SK-N-SH (cell line): ENCODE data around the gene NCAPH2. TPM values are rescaled to one million over a fixed set of nuclear protein-coding genes. Genes with fewer than 3 reads are reported as not detected.
"Not testable (repeated sequence)": the region's sequence is repeated elsewhere in the genome, so short reads cannot be mapped to it uniquely, and the experiment has no call there.

ENCODE experiments used
- CTCF ChIA-PET: fragments of 300-600, 350-600 bp; formaldehyde crosslinking; extraction: SDS; loops from one replicate; lab custom pipeline; 2021; lab: Yijun Ruan, JAX
- POLR2A ChIA-PET: fragments of 350-600 bp; sonication (Branson Sonifier 250); formaldehyde crosslinking; extraction: SDS; loops from one replicate; lab custom pipeline; 2020; ENCODE audit warnings: antibody characterized with exemption, inconsistent platforms; lab: Yijun Ruan, JAX
- DNase-seq: peaks from one replicate; pipeline ENCODE4 v3.0.0; 2012
- H2AFZ ChIP-seq: fragments of 200-600 bp; sonication (generic); 2 replicates; pipeline ENCODE4 v1.8.1; 2016; ENCODE audit warnings: antibody characterized with exemption, mild to moderate bottlenecking, low read depth
- H3F3A ChIP-seq: fragments of 200-600 bp; sonication (generic); replicated peaks from 2 replicates; pipeline ENCODE3; 2016; ENCODE audit warnings: antibody characterized with exemption, mild to moderate bottlenecking; ENCODE audit not compliant: insufficient read depth
- H3K27ac ChIP-seq, 2 experiments: fragments of 200-500 bp in 1 of 2; fragments of 200-600 bp in 1 of 2; sonication (Bioruptor generic) in 1 of 2; sonication (generic), shearing (Covaris generic) in 1 of 2; 2 replicates each; pipeline versions ENCODE4 v1.5.1 to v1.6.1; 2014 to 2016; ENCODE audit warnings: low read depth in 2 of 2, inconsistent platforms in 1 of 2, low read length in 1 of 2, mild to moderate bottlenecking in 1 of 2, mixed read lengths in 1 of 2
- H3K27me3 ChIP-seq: fragments of 200-600 bp; sonication (generic), shearing (Covaris generic); 2 replicates; pipeline ENCODE4 v1.6.1; 2016; ENCODE audit warnings: mixed run types; ENCODE audit not compliant: insufficient read depth
- H3K36me3 ChIP-seq, 2 experiments: fragments of 200-500 bp in 1 of 2; fragments of 200-600 bp in 1 of 2; sonication (Bioruptor generic) in 1 of 2; sonication (generic) in 1 of 2; replicated peaks in 1 of 2; 2 replicates each; pipeline versions ENCODE3 to v1.5.1; 2014 to 2016; ENCODE audit warnings: low read length in 1 of 2, mild to moderate bottlenecking in 1 of 2; ENCODE audit not compliant: insufficient read depth in 2 of 2, control insufficient read depth in 1 of 2
- H3K4me1 ChIP-seq, 2 experiments: fragments of 200-500 bp in 1 of 2; fragments of 200-600 bp in 1 of 2; sonication (Bioruptor generic) in 1 of 2; sonication (generic), shearing (Covaris generic) in 1 of 2; 2 replicates each; pipeline versions ENCODE4 v1.5.1 to v1.6.1; 2014 to 2016; ENCODE audit warnings: low read depth in 1 of 2, low read length in 1 of 2, mixed run types in 1 of 2; ENCODE audit not compliant: insufficient read depth in 2 of 2, control insufficient read depth in 1 of 2
- H3K4me2 ChIP-seq: fragments of 200-600 bp; sonication (generic), shearing (Covaris generic); 2 replicates; pipeline ENCODE4 v1.6.1; 2017; ENCODE audit warnings: mixed run types
- H3K4me3 ChIP-seq, 2 experiments: fragments of 200-500 bp in 1 of 2; fragments of 200-600 bp in 1 of 2; sonication (Bioruptor generic) in 1 of 2; sonication (generic), shearing (Covaris generic) in 1 of 2; 2 replicates each; pipeline versions ENCODE4 v1.5.1 to v1.8.1; 2014 to 2016; ENCODE audit warnings: low read depth in 2 of 2, inconsistent platforms in 1 of 2, low read length in 1 of 2, mild to moderate bottlenecking in 1 of 2, mixed read lengths in 1 of 2, moderate library complexity in 1 of 2
- H3K79me2 ChIP-seq: fragments of 200-600 bp; sonication (generic); 2 replicates; pipeline ENCODE4 v1.8.1; 2017; ENCODE audit warnings: mild to moderate bottlenecking; ENCODE audit not compliant: insufficient read depth
- H3K9ac ChIP-seq: fragments of 200-600 bp; sonication (generic); 2 replicates; pipeline ENCODE4 v1.6.1; 2017; ENCODE audit warnings: mixed run types
- H3K9me2 ChIP-seq: fragments of 200-600 bp; sonication (generic); 2 replicates; pipeline ENCODE4 v1.6.1; 2017; ENCODE audit warnings: mixed run types
- H3K9me3 ChIP-seq: fragments of 200-600 bp; sonication (generic); 2 replicates; pipeline ENCODE4 v1.6.1; 2017; ENCODE audit warnings: mixed run types, mild to moderate bottlenecking, moderate library complexity
- H4K20me1 ChIP-seq: fragments of 200-600 bp; sonication (generic); 2 replicates; pipeline ENCODE4 v1.6.1; 2017; ENCODE audit warnings: mild to moderate bottlenecking, mixed run types; ENCODE audit not compliant: insufficient read depth
- ELF1 ChIP-seq: IDR thresholded peaks from 2 replicates; pipeline ENCODE4 v1.4.0; 2012
- FOXM1 ChIP-seq: IDR thresholded peaks from 2 replicates; pipeline ENCODE4 v1.4.0; 2012; ENCODE audit warnings: low read depth, mild to moderate bottlenecking
- GABPA ChIP-seq: IDR thresholded peaks from 2 replicates; pipeline ENCODE4 v1.4.0; 2012; ENCODE audit warnings: low read depth, mild to moderate bottlenecking
- JUND ChIP-seq: IDR thresholded peaks from 2 replicates; pipeline ENCODE4 v1.4.0; 2012
- NFIC ChIP-seq: IDR thresholded peaks from 2 replicates; pipeline ENCODE4 v1.4.0; 2012; ENCODE audit warnings: borderline replicate concordance
- WGBS: methylation state at CpG from one replicate; pipeline ENCODE4 v1.1.6; 2017; ENCODE audit warnings: low lambda C conversion rate; 5-methylcytosine and 5-hydroxymethylcytosine counted together
- polyA plus RNA-seq, 3 experiments: library from polyadenylated mRNA; depleted of rRNA; stranded (reverse); fragments of >200 nt; gene quantifications; 2 replicates each; pipeline ENCODE4 v1.2.3, GENCODE V29; 2012
- TF ChIP-seq, protein P1 (sequence below): IDR thresholded peaks from 2 replicates; pipeline ENCODE4 v1.4.0; 2012; ENCODE audit warnings: low read depth
- TF ChIP-seq, protein P2 (sequence below): IDR thresholded peaks from 2 replicates; pipeline ENCODE4 v1.4.0; 2012; ENCODE audit warnings: low read depth, borderline replicate concordance
- TF ChIP-seq, protein P3 (sequence below): IDR thresholded peaks from 2 replicates; pipeline ENCODE4 v1.4.0; 2012; ENCODE audit warnings: low read depth, borderline replicate concordance

Gene NCAPH2
- polyA plus RNA-seq, 1 of the 3 experiments (the other 2 are of a cell fraction): 22.4 TPM

DNA sequence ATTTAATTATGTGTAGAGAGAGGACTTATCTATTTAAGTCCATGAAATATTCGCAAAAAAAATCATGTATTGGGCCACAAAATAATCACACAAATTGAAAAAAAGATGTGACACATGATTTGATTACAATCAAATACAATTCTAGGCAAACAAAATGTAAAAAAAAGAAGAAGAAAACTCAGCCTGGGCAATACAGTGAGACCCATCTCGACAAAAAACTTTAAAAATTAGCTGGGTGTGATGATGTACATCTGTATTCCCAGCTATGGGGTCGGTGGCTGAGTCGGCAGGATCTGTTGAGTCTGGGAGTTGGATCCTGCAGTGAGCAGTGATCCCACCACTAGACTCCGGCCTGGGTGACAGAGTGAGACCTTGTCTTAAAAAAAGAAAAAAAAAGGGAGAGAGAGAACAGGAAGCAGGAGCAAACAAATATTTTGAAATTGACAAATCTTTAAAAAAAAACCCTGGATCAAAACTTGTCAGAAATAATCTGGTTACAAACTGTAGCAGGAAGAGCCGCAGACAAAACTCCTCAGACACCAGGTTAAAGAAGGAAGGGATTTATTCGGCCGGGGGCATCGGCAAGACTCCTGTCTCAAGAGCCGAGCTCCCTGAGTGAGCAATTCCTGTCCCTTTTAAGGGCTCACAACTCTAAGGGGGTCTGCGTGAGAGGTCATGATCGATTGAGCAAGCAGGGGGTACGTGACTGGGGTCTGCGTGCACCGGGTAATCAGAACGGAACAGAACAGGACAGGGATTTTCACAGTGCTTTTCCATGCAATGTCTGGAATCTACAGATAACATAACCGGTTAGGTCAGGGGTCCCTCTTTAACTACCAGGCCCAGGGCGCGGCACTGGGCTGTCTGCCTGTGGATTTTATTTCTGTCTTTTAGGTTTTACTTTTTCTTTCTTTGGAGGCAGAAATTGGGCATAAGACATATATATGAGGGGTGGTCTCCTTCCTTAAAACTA, 25.1 kb downstream of the NCAPH2 start:
- POLR2A ChIA-PET: interaction anchor here (1.0 to 1.2 kb wide), 2 partner anchors 23 to 30 kb away, joined by 3 to 8 read pairs; partner anchors contain the start of gene SYCE3
- no peak overlapping the region for H3K4me2 ChIP-seq
- TF ChIP-seq, protein P1, sequence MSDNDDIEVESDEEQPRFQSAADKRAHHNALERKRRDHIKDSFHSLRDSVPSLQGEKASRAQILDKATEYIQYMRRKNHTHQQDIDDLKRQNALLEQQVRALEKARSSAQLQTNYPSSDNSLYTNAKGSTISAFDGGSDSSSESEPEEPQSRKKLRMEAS: no peak
- H3K36me3 ChIP-seq: no peaks in the 10 kb centered on the region
- H3K9ac ChIP-seq: no peak overlapping the region
- H3K27ac ChIP-seq: no peak overlapping the region
- no peaks in the 10 kb centered on the region for H3K79me2 ChIP-seq
- no peak for DNase-seq
- no peak overlapping the region; a peak in 1 of 4 replicates for H3K4me3 ChIP-seq
- H2AFZ ChIP-seq: no peak overlapping the region
- no peaks in the 10 kb centered on the region for H3K27me3 ChIP-seq
- CTCF ChIA-PET: interaction anchor here (1.5 kb wide), 1 partner anchor 30 kb away, joined by 12 read pairs; the partner anchor contains the start of gene SYCE3
- 93% methylated on average over 19 of the region's 19 CpGs for WGBS
- no peaks in the 10 kb centered on the region for H3K9me2 ChIP-seq
- peaks cover 6% of the 10 kb centered on the region for H3F3A ChIP-seq
- no peaks in the 10 kb centered on the region for H4K20me1 ChIP-seq
- no peaks in the 10 kb centered on the region for H3K9me3 ChIP-seq
- peaks cover 0 to 9% of the 10 kb centered on the region in 2 experiments; a peak in 1 of 4 replicates for H3K4me1 ChIP-seq

DNA sequence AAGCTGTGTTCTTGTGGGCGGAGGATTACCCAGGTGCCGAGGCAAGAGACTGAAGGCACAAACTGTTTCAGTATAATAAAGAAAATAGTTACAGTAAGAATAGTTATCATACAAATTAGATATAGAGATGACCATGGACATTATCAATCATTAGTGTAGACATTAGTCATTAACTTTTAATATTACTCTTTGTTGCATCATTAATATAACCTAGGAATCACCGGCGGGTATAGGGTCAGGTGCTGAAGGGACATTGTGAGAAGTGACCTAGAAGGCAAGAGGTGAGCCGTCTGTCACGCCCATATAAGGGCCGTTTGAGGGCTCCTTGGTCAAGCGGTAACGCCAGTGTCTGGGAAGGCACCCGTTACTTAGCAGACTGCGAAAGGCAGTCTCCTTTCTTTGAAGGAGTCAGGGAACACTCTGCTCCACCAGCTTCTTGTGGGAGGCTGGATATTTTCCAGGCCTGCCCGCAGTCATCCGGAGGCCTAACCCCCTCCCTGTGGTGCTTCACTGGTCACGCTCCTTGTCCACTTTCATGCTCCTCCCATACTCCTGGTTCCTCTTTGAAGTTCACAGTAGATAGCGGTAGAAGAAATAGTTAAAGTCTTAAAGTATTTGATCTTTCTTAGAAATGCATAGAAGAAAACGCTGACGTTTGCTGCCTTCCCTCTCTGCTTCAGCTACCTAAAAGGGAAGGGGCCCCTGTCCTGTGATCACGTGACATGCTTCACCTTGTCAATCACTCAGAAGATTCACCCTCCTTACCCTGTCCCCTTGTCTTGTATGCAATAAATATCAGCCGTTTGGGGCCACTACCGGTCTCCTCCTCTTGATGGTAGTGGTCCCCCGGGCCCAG, 26.1 kb downstream of the NCAPH2 start:
- H3K79me2 ChIP-seq, H3F3A ChIP-seq, POLR2A ChIA-PET, H3K9me3 ChIP-seq, H3K4me3 ChIP-seq, H2AFZ ChIP-seq, H3K27ac ChIP-seq, DNase-seq, H3K36me3 ChIP-seq, H3K9me2 ChIP-seq, H3K9ac ChIP-seq, H3K4me2 ChIP-seq, H3K4me1 ChIP-seq, H3K27me3 ChIP-seq, H4K20me1 ChIP-seq: not testable (repeated sequence)
- WGBS: 89% methylated on average over 21 of the region's 21 CpGs
- CTCF ChIA-PET: interaction anchor here (1.5 to 2.6 kb wide), 3 partner anchors 8 to 29 kb away, joined by 4 to 14 read pairs (median 8); partner anchors contain the start of genes KLHDC7B, SCO2 and SYCE3

DNA sequence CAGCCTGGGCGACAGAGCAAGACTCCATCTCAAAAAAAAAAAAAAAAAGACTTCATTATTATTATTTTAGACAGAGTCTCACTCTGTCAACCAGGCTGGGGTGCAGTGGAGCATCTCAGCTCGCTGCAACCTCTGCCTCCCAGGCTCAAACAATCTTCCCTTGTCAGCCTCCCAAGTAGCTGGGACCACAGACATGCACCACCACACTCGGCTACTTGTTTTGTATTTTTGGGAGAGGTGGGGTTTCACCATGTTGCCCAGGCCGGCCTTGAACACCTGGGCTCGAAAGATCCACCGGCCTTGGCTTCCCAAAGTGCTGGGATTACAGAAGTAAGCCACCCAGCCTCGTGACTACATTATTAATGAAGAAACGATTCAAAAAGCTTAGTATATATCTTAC, 27.1 kb downstream of the NCAPH2 start:
- POLR2A ChIA-PET: no interaction called here
- WGBS: 83% methylated on average over 8 of the region's 8 CpGs
- TF ChIP-seq NFIC (no peak), FOXM1 (no peak), ELF1 (no peak), JUND (no peak), GABPA (no peak)
- TF ChIP-seq, protein P2, sequence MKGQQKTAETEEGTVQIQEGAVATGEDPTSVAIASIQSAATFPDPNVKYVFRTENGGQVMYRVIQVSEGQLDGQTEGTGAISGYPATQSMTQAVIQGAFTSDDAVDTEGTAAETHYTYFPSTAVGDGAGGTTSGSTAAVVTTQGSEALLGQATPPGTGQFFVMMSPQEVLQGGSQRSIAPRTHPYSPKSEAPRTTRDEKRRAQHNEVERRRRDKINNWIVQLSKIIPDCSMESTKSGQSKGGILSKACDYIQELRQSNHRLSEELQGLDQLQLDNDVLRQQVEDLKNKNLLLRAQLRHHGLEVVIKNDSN: no peak
- TF ChIP-seq, protein P3, sequence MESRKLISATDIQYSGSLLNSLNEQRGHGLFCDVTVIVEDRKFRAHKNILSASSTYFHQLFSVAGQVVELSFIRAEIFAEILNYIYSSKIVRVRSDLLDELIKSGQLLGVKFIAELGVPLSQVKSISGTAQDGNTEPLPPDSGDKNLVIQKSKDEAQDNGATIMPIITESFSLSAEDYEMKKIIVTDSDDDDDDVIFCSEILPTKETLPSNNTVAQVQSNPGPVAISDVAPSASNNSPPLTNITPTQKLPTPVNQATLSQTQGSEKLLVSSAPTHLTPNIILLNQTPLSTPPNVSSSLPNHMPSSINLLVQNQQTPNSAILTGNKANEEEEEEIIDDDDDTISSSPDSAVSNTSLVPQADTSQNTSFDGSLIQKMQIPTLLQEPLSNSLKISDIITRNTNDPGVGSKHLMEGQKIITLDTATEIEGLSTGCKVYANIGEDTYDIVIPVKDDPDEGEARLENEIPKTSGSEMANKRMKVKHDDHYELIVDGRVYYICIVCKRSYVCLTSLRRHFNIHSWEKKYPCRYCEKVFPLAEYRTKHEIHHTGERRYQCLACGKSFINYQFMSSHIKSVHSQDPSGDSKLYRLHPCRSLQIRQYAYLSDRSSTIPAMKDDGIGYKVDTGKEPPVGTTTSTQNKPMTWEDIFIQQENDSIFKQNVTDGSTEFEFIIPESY: no peak

More for the DNA sequence above, 27.1 kb downstream of the NCAPH2 start:
- Histone ChIP-seq H3K9me2 (no peaks in the 10 kb centered on the region), H3K36me3 (no peaks in the 10 kb centered on the region), H3K4me3 (no peak overlapping the region), H3K79me2 (no peaks in the 10 kb centered on the region), H4K20me1 (no peaks in the 10 kb centered on the region), H3K27ac (no peak overlapping the region), H2AFZ (no peak overlapping the region), H3K27me3 (no peaks in the 10 kb centered on the region), H3F3A (peaks cover 5% of the 10 kb centered on the region), H3K9me3 (no peaks in the 10 kb centered on the region), H3K4me1 (peaks cover 5 to 9% of the 10 kb centered on the region in 2 experiments; a peak in 2 of 4 replicates), H3K9ac (no peak overlapping the region), H3K4me2 (no peak overlapping the region)
- DNase-seq: no peak
- CTCF ChIA-PET: interaction anchor here (1.5 to 2.6 kb wide), 4 partner anchors 9 to 86 kb away, joined by 4 to 14 read pairs (median 8); partner anchors contain the start of genes KLHDC7B, SCO2 and SYCE3
